Spleen (tissue), 11 donors: Measurements from ENCODE around the gene C11orf71. TPM values are rescaled to one million over a fixed set of nuclear protein-coding genes. Genes with fewer than 3 reads are reported as not detected.

Experiments used
- DNase-seq: peaks from one replicate; pipeline ENCODE4 v3.0.0-alpha.2; 2020
- H3K27ac ChIP-seq, 8 donors: fragments of 200-600 bp; sonication (generic) in 7 of 8; 1 replicate in 4 of 8; 2 replicates in 4 of 8; pipeline versions ENCODE4 v1.5.0 to v1.8.0; 2016 to 2021; ENCODE audit warnings: inconsistent platforms in 4 of 8, mild to moderate bottlenecking in 4 of 8, moderate library complexity in 1 of 8
- H3K27me3 ChIP-seq, 7 donors: fragments of 200-600 bp; sonication (generic) in 6 of 7; replicated peaks in 1 of 7; 1 replicate in 4 of 7; 2 replicates in 3 of 7; pipeline versions ENCODE4 v1.5.0 to v1.8.0; 2016 to 2021; ENCODE audit warnings: inconsistent platforms in 3 of 7, mild to moderate bottlenecking in 1 of 7
- H3K36me3 ChIP-seq, 6 donors: fragments of 200-600 bp; sonication (generic) in 5 of 6; 1 replicate in 4 of 6; 2 replicates in 2 of 6; pipeline versions ENCODE4 v1.5.0 to v1.8.0; 2016 to 2021; ENCODE audit warnings: inconsistent platforms in 2 of 6
- H3K4me1 ChIP-seq, 6 donors: fragments of 200-600 bp; sonication (generic) in 5 of 6; 1 replicate in 3 of 6; 2 replicates in 3 of 6; pipeline versions ENCODE4 v1.5.0 to v1.8.0; 2016 to 2021; ENCODE audit warnings: inconsistent platforms in 3 of 6
- H3K4me3 ChIP-seq, 8 donors: fragments of 200-600 bp; sonication (generic) in 7 of 8; 1 replicate in 4 of 8; 2 replicates in 4 of 8; pipeline versions ENCODE4 v1.5.0 to v1.8.0; 2016 to 2021; ENCODE audit warnings: inconsistent platforms in 4 of 8, mild to moderate bottlenecking in 4 of 8, moderate library complexity in 2 of 8
- H3K9me3 ChIP-seq, 8 donors: fragments of 200-600 bp; sonication (generic) in 7 of 8; 1 replicate in 4 of 8; 2 replicates in 4 of 8; pipeline versions ENCODE4 v1.5.0 to v1.8.0; 2016 to 2021; ENCODE audit warnings: inconsistent platforms in 4 of 8
- CTCF ChIP-seq, 11 experiments: fragments of 200-600 bp in 7 of 11; fragments of 450-650 bp in 4 of 11; sonication (generic) in 4 of 11; IDR thresholded peaks in 8 of 11; conservative IDR thresholded peaks in 3 of 11; 1 replicate in 7 of 11; 2 replicates in 4 of 11; pipeline versions ENCODE4 v1.4.0 to v1.8.0; 2016 to 2021; ENCODE audit warnings: antibody characterized with exemption in 11 of 11, inconsistent platforms in 4 of 11, mild to moderate bottlenecking in 1 of 11
- POLR2A ChIP-seq, 3 donors: fragments of 450-650 bp; IDR thresholded peaks; one replicate each; pipeline ENCODE4 v1.5.1; 2017; ENCODE audit warnings: antibody characterized with exemption in 3 of 3, mild to moderate bottlenecking in 1 of 3
- POLR2AphosphoS5 ChIP-seq, 3 donors: sonication (generic); formaldehyde crosslinking; IDR thresholded peaks; one replicate each; pipeline ENCODE4 v1.5.1; 2017; ENCODE audit warnings: antibody characterized with exemption in 3 of 3
- WGBS, 5 donors: extraction: QIAGEN DNeasy Blood & Tissue Kit in 3 of 5; methylation state at CpG; one replicate each; pipeline versions ENCODE4 v1.1.5 to v1.1.7; 2013 to 2018; 5-methylcytosine and 5-hydroxymethylcytosine counted together
- intact Hi-C: fragments of 100-400 bp; cut with DNase I; formaldehyde crosslinking; loops from one replicate; pipeline ENCODE4 v1.15.0; 2023; ENCODE audit warnings: low total_unique reads
- polyA plus RNA-seq, 3 donors: library from polyadenylated mRNA; stranded (reverse); fragments of 200-250 nt; gene quantifications; one replicate each; pipeline ENCODE4 v1.2.1, GENCODE V29; 2013
- total RNA-seq, 7 donors: library from RNA; depleted of rRNA in 3 of 7; stranded (reverse); fragments of >200 nt in 3 of 7; fragmentation: NEBNext Ultra II Directional in 4 of 7; extraction: Animal tissue kit (Norgen Biotek cat#: 25700) in 4 of 7; gene quantifications; one replicate each; pipeline versions ENCODE4 v1.1.0 to v1.2.1, GENCODE V29; 2016 to 2021
- donor health status: healthy with polysubstance abuse.
- donor health status: DM: no; HTN: no; CAD: no; lungs with moderate emphysema.
- donor health status: DM: no; HTN: no; CAD: no.
- donor health status: Bipolar disorder and iron deficiency.
- donor health status: healthy.
- donor health status: DM: no; HTN: no; CAD: no.
- donor health status: DM: yes; HTN: yes; CAD: no.

C11orf71 gene
- total and polyA plus RNA-seq, 10 donors = 6.9 to 15.2 (median 11.1) TPM

DNA sequence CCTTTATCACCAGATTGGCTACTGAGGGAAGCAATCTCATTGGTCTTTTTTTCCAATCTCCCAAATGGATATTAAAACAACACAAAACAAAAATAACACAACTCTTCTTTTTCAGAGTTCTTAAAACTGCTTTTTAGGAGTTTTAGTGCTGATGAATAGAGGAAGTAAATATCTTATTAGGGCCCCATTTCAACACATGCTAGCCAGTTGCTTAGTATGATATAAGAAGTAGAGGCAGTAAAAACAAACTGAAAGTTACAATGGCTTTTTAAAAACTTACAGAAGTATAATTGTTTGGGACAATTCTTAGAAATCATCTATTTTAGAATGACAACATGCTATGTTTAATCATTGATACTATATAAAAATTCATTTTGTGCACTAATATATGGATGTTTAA is 3.4 kb downstream of the C11orf71 start:
- H3K36me3 ChIP-seq = no peaks in the 10 kb centered on the region
- H3K9me3 ChIP-seq = no peaks in the 10 kb centered on the region
- H3K27ac ChIP-seq = peak overlapping the region in 1 of 8 donors; percentile 98
- intact Hi-C loops = no loop called here
- no peak for TF ChIP-seq POLR2A (IDR thresholded peaks at IDR 0.05)
- TF ChIP-seq POLR2AphosphoS5 (IDR thresholded peaks at IDR 0.05) = no peak
- TF ChIP-seq CTCF (IDR thresholded peaks at IDR 0.05 in 8 of 11, conservative IDR thresholded peaks at IDR 0.05 in 3 of 11) = no peak
- no peak for DNase-seq
- H3K4me1 ChIP-seq = peaks cover 0 to 42% (median 34%) of the 10 kb centered on the region in 6 donors
- no peak overlapping the region for H3K4me3 ChIP-seq
- H3K27me3 ChIP-seq = no peaks in the 10 kb centered on the region

DNA sequence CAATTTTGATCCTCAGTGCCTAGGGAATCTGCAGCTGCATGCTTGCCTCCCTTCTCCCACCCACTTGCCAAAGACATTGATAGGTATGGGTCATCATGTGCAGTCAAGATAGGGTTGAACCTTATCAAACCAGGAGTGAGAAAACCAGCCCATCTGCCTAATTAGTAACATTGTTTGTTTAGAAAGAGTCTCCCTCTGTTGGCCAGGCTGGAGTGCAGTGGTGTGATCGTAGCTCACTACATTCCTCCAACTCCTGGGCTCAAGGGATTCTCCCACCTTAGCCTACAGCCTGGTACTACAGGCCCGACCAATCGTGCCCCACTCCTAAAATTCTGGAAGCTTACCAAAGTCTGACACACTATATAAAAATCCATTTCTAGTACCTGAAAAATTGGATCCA is 4.6 kb downstream of the C11orf71 start:
- Histone ChIP-seq H3K27me3 (peaks cover 0 to 6% (median 0%) of the 10 kb centered on the region in 7 donors), H3K4me3 (no peak overlapping the region), H3K9me3 (no peaks in the 10 kb centered on the region), H3K4me1 (peaks cover 0 to 31% (median 26%) of the 10 kb centered on the region in 6 donors), H3K36me3 (no peaks in the 10 kb centered on the region), H3K27ac (no peak overlapping the region)
- intact Hi-C loops = no loop called here
- no peak for DNase-seq
- TF ChIP-seq POLR2AphosphoS5 (IDR thresholded peaks at IDR 0.05) = no peak
- no peak for TF ChIP-seq POLR2A (IDR thresholded peaks at IDR 0.05)
- TF ChIP-seq CTCF (IDR thresholded peaks at IDR 0.05 in 8 of 11, conservative IDR thresholded peaks at IDR 0.05 in 3 of 11) = no peak
- WGBS, 5 donors = 73 to 86% (median 80%) methylated on average over 3 of the region's 3 CpGs

GRCh38 chr11:114392735-114393667 is 7.3 kb downstream of the C11orf71 start:
- H3K4me3 ChIP-seq = no peak overlapping the region
- intact Hi-C loops = no loop called here
- H3K36me3 ChIP-seq = no peaks in the 10 kb centered on the region
- peaks cover 0 to 13% (median 8%) of the 10 kb centered on the region in 6 donors for H3K4me1 ChIP-seq
- no peak overlapping the region for H3K27ac ChIP-seq
- no peaks in the 10 kb centered on the region for H3K9me3 ChIP-seq
- 86 to 92% (median 89%) methylated on average over 4 of the region's 4 CpGs for WGBS, 5 donors
- no peak for TF ChIP-seq CTCF (IDR thresholded peaks at IDR 0.05 in 8 of 11, conservative IDR thresholded peaks at IDR 0.05 in 3 of 11)
- no peak for TF ChIP-seq POLR2AphosphoS5 (IDR thresholded peaks at IDR 0.05)
- no peak for TF ChIP-seq POLR2A (IDR thresholded peaks at IDR 0.05)
- peaks cover 0 to 7% (median 0%) of the 10 kb centered on the region in 7 donors for H3K27me3 ChIP-seq
- no peak for DNase-seq

DNA sequence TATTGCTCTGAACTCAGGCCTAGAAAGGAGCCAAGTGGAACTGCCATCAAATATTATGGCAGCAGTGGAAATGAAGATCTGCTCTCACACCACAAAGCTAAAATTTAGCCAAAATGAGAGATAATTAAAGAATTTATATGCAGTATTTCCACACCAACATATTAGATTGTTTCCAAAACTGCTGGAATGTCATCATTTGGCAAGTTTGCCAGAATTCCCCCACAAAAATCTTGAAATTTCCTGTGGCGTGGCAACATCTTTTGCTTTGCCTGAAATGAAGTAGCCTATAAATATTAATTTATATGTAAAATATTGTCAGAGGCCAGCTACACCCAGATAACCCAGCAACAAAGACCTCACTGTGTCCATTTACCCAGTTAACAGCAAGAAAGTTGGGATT is 13.8 kb downstream of the C11orf71 start:
- Histone ChIP-seq H3K27me3 (peaks cover 0 to 7% (median 0%) of the 10 kb centered on the region in 7 donors), H3K9me3 (peaks cover 0 to 7% (median 0%) of the 10 kb centered on the region in 8 donors), H3K27ac (no peak overlapping the region), H3K4me1 (no peaks in the 10 kb centered on the region), H3K4me3 (no peak overlapping the region), H3K36me3 (no peaks in the 10 kb centered on the region)
- TF ChIP-seq POLR2A (IDR thresholded peaks at IDR 0.05) (no peak), POLR2AphosphoS5 (IDR thresholded peaks at IDR 0.05) (no peak), CTCF (IDR thresholded peaks at IDR 0.05 in 8 of 11, conservative IDR thresholded peaks at IDR 0.05 in 3 of 11) (no peak)
- no peak for DNase-seq
- WGBS, 5 donors = 83 to 95% (median 87%) methylated on average over 1 of the region's 1 CpG
- intact Hi-C loops = no loop called here
